Loucy (cell line): ENCODE results near the gene FOXC2.

Experiments
- CTCF ChIP-seq: fragments of 200-600 bp; sonication (generic); conservative IDR thresholded peaks from 2 replicates; pipeline ENCODE4 v1.5.1; 2014; ENCODE audit warnings: mild to moderate bottlenecking, antibody characterized with exemption, low read length
- EZH2phosphoT487 ChIP-seq: fragments of 200-600 bp; IDR thresholded peaks from 2 replicates; pipeline ENCODE4 v1.6.1; 2018; ENCODE audit warnings: antibody characterized with exemption, mild to moderate bottlenecking, moderate library complexity, borderline replicate concordance

GRCh38 chr16:86614699-86615098 lies 48.1 kb downstream of the FOXC2 start:
- TF ChIP-seq CTCF: no peak
- TF ChIP-seq EZH2phosphoT487: no peak
